GDM1 (cell line): ENCODE data around the gene TNFRSF1B.

Source experiments
- DNase-seq: peaks from one replicate; lab custom pipeline; 2025; lab: John Stamatoyannopoulos, UW

The TNFRSF1B gene

GRCh38 chr1:12166834-12167492, at the start of gene TNFRSF1B:
Gene TNFRSF1B, plus strand, starts transcription at chr1:12166991. Its CDS starts 101 bp downstream, at chr1:12167092.
- peak; percentile 35 for DNase-seq

GRCh38 chr1:12121212-12122003, 45.4 kb upstream of the TNFRSF1B start:
- DNase-seq: no peak

- no peak for DNase-seq
These were observed 43.6 kb upstream of the TNFRSF1B start for GRCh38 chr1:12123172-12123571.

GRCh38 chr1:12124693-12125421, 41.9 kb upstream of the TNFRSF1B start:
- DNase-seq: peak; percentile 46

GRCh38 chr1:12125422-12126355, 41.1 kb upstream of the TNFRSF1B start:
- DNase-seq: no peak

GRCh38 chr1:12126781-12127180, 40.0 kb upstream of the TNFRSF1B start:
- DNase-seq: no peak

GRCh38 chr1:12127206-12127810, 39.5 kb upstream of the TNFRSF1B start:
- no peak for DNase-seq

- DNase-seq: no peak
These were observed 38.7 kb upstream of the TNFRSF1B start for GRCh38 chr1:12128120-12128519.

GRCh38 chr1:12129624-12130023, 37.2 kb upstream of the TNFRSF1B start:
- DNase-seq: no peak

GRCh38 chr1:12130466-12131130, 36.2 kb upstream of the TNFRSF1B start:
- DNase-seq: no peak

GRCh38 chr1:12132078-12132477, 34.7 kb upstream of the TNFRSF1B start:
- no peak for DNase-seq

GRCh38 chr1:12134716-12135115, 32.1 kb upstream of the TNFRSF1B start:
- DNase-seq: no peak

- DNase-seq: no peak
These were observed 31.2 kb upstream of the TNFRSF1B start for GRCh38 chr1:12135612-12136011.

- DNase-seq: no peak
These were observed 29.7 kb upstream of the TNFRSF1B start for GRCh38 chr1:12136916-12137610.

- DNase-seq: no peak
These were observed 28.3 kb upstream of the TNFRSF1B start for GRCh38 chr1:12138196-12139168.

- DNase-seq: no peak
These were observed 26.8 kb upstream of the TNFRSF1B start for GRCh38 chr1:12140016-12140415.

- no peak for DNase-seq
These were observed 26.2 kb upstream of the TNFRSF1B start for GRCh38 chr1:12140515-12141162.

GRCh38 chr1:12141163-12141850, 25.5 kb upstream of the TNFRSF1B start:
- no peak for DNase-seq
